K562 (cell line): ENCODE measurements around the gene FHIT. TPM values are rescaled to one million over a fixed set of nuclear protein-coding genes. Genes with fewer than 3 reads are reported as not detected.

ENCODE experiments used
- ATAC-seq: fragments of 200-7000 bp; cut with Tn5 transposase; 3 replicates; pipeline ENCODE4 v1.9.1; 2020; ENCODE audit warnings: moderate library complexity
- BruUV-seq: library from RNA; stranded (reverse); fragments of 400-500 nt; replicated peaks from 2 replicates; lab custom pipeline; 2021; lab: Mats Ljungman, UMichigan
- CTCF ChIA-PET: fragments of 300-600 bp; formaldehyde crosslinking; extraction: SDS; loops from one replicate; lab custom pipeline; 2021; ENCODE audit warnings: low intra/inter-chr PET ratio; lab: Yijun Ruan, JAX
- POLR2A ChIA-PET: fragments of 300-600, 350-650 bp; sonication (Branson Sonifier 250); formaldehyde crosslinking; extraction: SDS; loops from one replicate; lab custom pipeline; 2021; ENCODE audit warnings: antibody characterized with exemption, inconsistent platforms; lab: Yijun Ruan, JAX
- DNase-seq, 4 experiments: peaks; one replicate each; pipeline versions ENCODE4 v3.0.0 to v3.0.0-alpha.2; 2011 to 2018; ENCODE audit warnings: low spot score in 3 of 4, mixed read lengths in 3 of 4; ENCODE audit errors: extremely low read depth in 1 of 4
- FAIRE-seq: peaks from 2 replicates; lab custom pipeline; 2011; peaks lifted over from hg19 to GRCh38; lab: Jason Lieb, UNC
- H2AFZ ChIP-seq: 2 replicates; pipeline ENCODE4 v1.6.0; 2011; ENCODE audit warnings: low read depth, low read length, control low read depth, inconsistent platforms
- H3K27ac ChIP-seq: fragments of 200-600 bp; 3 replicates; pipeline ENCODE4 v1.8.0; 2011; ENCODE audit warnings: low read depth, mild to moderate bottlenecking, control low read depth, inconsistent platforms, low read length, moderate library complexity, mixed read lengths; ENCODE audit errors: extremely low read depth
- H3K27me3 ChIP-seq, 2 experiments: fragments of 300-600 bp in 1 of 2; 2 replicates in 1 of 2; 3 replicates in 1 of 2; pipeline versions ENCODE4 v1.6.0 to v1.8.0; 2011; ENCODE audit warnings: inconsistent platforms in 2 of 2, low read length in 2 of 2, mild to moderate bottlenecking in 1 of 2, mixed read lengths in 1 of 2, moderate library complexity in 1 of 2; ENCODE audit not compliant: control insufficient read depth in 2 of 2, insufficient read depth in 2 of 2
- H3K36me3 ChIP-seq: fragments of 300-600 bp; 3 replicates; pipeline ENCODE4 v1.8.0; 2011; ENCODE audit warnings: mild to moderate bottlenecking, low read length, inconsistent platforms; ENCODE audit not compliant: control insufficient read depth, insufficient read depth
- H3K4me1 ChIP-seq, 2 experiments: fragments of 200-600 bp in 1 of 2; replicated peaks in 1 of 2; 2 replicates in 1 of 2; 3 replicates in 1 of 2; pipeline versions ENCODE4 v1.5.1 to v1.8.0; 2011; ENCODE audit warnings: inconsistent platforms in 2 of 2, low read length in 2 of 2, mild to moderate bottlenecking in 1 of 2, mixed read lengths in 1 of 2, moderate library complexity in 1 of 2; ENCODE audit not compliant: control insufficient read depth in 2 of 2, insufficient read depth in 2 of 2
- H3K4me2 ChIP-seq: 2 replicates; pipeline ENCODE4 v1.6.1; 2011; ENCODE audit warnings: low read length, control low read depth, inconsistent platforms, mixed read lengths; ENCODE audit not compliant: insufficient read depth
- H3K4me3 ChIP-seq: fragments of 200-600 bp; sonication (generic), shearing (Covaris generic); 2 replicates; pipeline ENCODE4 v1.5.1; 2016; ENCODE audit warnings: control low read depth, inconsistent platforms
- H3K79me2 ChIP-seq: fragments of 200-600 bp; 3 replicates; pipeline ENCODE4 v1.8.0; 2011; ENCODE audit warnings: low read length, inconsistent platforms; ENCODE audit not compliant: control insufficient read depth, insufficient read depth
- H3K9ac ChIP-seq, 2 experiments: 2 replicates each; pipeline versions ENCODE4 v1.6.0 to v1.6.1; 2011; ENCODE audit warnings: low read depth in 2 of 2, low read length in 2 of 2, control low read depth in 1 of 2, inconsistent platforms in 1 of 2, mild to moderate bottlenecking in 1 of 2, mixed read lengths in 1 of 2; ENCODE audit not compliant: insufficient read depth in 1 of 2
- H3K9me1 ChIP-seq: one replicate; pipeline ENCODE4 v1.6.0; 2011; ENCODE audit warnings: inconsistent platforms, mild to moderate bottlenecking, low read length, moderate library complexity; ENCODE audit not compliant: control insufficient read depth, insufficient read depth
- H3K9me3 ChIP-seq: replicated peaks from 2 replicates; pipeline ENCODE4 v1.5.1; 2011; ENCODE audit warnings: low read depth, low read length, inconsistent platforms; ENCODE audit not compliant: control insufficient read depth, insufficient read depth
- H4K20me1 ChIP-seq: replicated peaks from 2 replicates; pipeline ENCODE4 v1.6.1; 2011; ENCODE audit warnings: low read length, inconsistent platforms, mixed read lengths; ENCODE audit not compliant: control insufficient read depth, insufficient read depth
- ATF3 ChIP-seq, 2 experiments: fragments of 450-650 bp in 1 of 2; sonication (generic) in 1 of 2; formaldehyde crosslinking in 1 of 2; IDR thresholded peaks in 1 of 2; conservative IDR thresholded peaks in 1 of 2; 2 replicates each; pipeline versions ENCODE4 v1.6.1 to v1.8.1; 2016 to 2023; ENCODE audit warnings: mild to moderate bottlenecking in 2 of 2, moderate library complexity in 2 of 2, inconsistent platforms in 1 of 2, missing genetic modification reagents in 1 of 2
- EGR1 ChIP-seq: fragments of 450-650 bp; conservative IDR thresholded peaks from 2 replicates; pipeline ENCODE4 v1.6.1; 2017; ENCODE audit warnings: mild to moderate bottlenecking
- FOSL1 ChIP-seq: fragments of 200-800 bp; sonication (Bioruptor generic); conservative IDR thresholded peaks from 2 replicates; pipeline ENCODE4 v1.6.1; 2016; ENCODE audit warnings: missing genetic modification characterization, missing compliant biosample characterization
- FOXJ2 ChIP-seq: fragments of 200-800 bp; sonication (Bioruptor generic); IDR thresholded peaks from 2 replicates; pipeline ENCODE4 v1.6.1; 2016; ENCODE audit warnings: missing genetic modification characterization, missing compliant biosample characterization
- HNRNPH1 ChIP-seq: fragments of 200-400 bp; formaldehyde crosslinking; optimal IDR thresholded peaks from 2 replicates; pipeline ENCODE3; 2017; ENCODE audit warnings: low read depth, mild to moderate bottlenecking, low read length, moderate library complexity
- HNRNPUL1 ChIP-seq: fragments of 200-400 bp; formaldehyde crosslinking; IDR thresholded peaks from 2 replicates; pipeline ENCODE4 v1.6.1; 2017; ENCODE audit warnings: low read length
- ILF3 ChIP-seq: fragments of 450-650 bp; IDR thresholded peaks from 2 replicates; pipeline ENCODE4 v1.6.1; 2018; ENCODE audit warnings: antibody characterized with exemption, mild to moderate bottlenecking, moderate library complexity, borderline replicate concordance
- NBN ChIP-seq: fragments of 450-650 bp; IDR thresholded peaks from 2 replicates; pipeline ENCODE4 v1.6.1; 2016; ENCODE audit warnings: low read depth, mild to moderate bottlenecking
- SREBF2 ChIP-seq: sonication (generic); formaldehyde crosslinking; IDR thresholded peaks from 2 replicates; pipeline ENCODE4 v1.4.0; 2020; ENCODE audit warnings: mild to moderate bottlenecking, missing genetic modification reagents
- TSC22D4 ChIP-seq: fragments of 450-650 bp; IDR thresholded peaks from 2 replicates; pipeline ENCODE4 v1.6.1; 2016; ENCODE audit warnings: missing genetic modification characterization, missing biosample characterization, control low read depth
- TSHZ1 ChIP-seq: fragments of 250-450 bp; sonication (Bioruptor Pico); IDR thresholded peaks from 2 replicates; pipeline ENCODE4 v1.4.0; 2020; ENCODE audit warnings: mild to moderate bottlenecking, moderate library complexity
- ZNF12 ChIP-seq: sonication (generic); formaldehyde crosslinking; IDR thresholded peaks from 2 replicates; pipeline ENCODE4 v1.4.0; 2020; ENCODE audit warnings: mild to moderate bottlenecking, missing genetic modification reagents
- WGBS: fragments of 100-300 bp; shearing (Covaris generic); methylation state at CpG from one replicate; pipeline ENCODE4 v1.1.6; 2016; ENCODE audit warnings: low coverage, mixed read lengths; ENCODE audit not compliant: insufficient coverage; ENCODE audit errors: missing lambda C conversion rate; 5-methylcytosine and 5-hydroxymethylcytosine counted together
- in situ Hi-C: fragments of 300-500 bp; cut with MboI; formaldehyde crosslinking; loops from 4 replicates; pipeline ENCODE4 v1.15.0; 2018; ENCODE audit warnings: inconsistent platforms, mixed read lengths
- intact Hi-C: fragments of 100-400 bp; cut with micrococcal nuclease; formaldehyde crosslinking; loops from 2 replicates; pipeline ENCODE4 v1.14.2; 2022
- polyA plus RNA-seq, 8 experiments: library from polyadenylated mRNA; depleted of rRNA in 4 of 8; stranded (reverse) in 5 of 8; unstranded in 3 of 8; fragments of >200 nt; fragmentation: Nextera tagmentation in 2 of 8; fragmentation: Illumina TruSeq in 1 of 8; extraction: Ambion mirVana in 2 of 8; extraction: Trizol in 1 of 8; gene quantifications; 2 replicates each; pipeline versions ENCODE4 v1.2.1 to v1.2.3, GENCODE V29; 2011 to 2014; ENCODE audit warnings: inconsistent platforms in 1 of 8, missing spikeins in 1 of 8
- total RNA-seq, 7 experiments: library from RNA; depleted of rRNA in 6 of 7; stranded (reverse); fragments of >200 nt in 6 of 7; fragmentation: Illumina TruSeq in 2 of 7; extraction: Trizol in 2 of 7; gene quantifications; 2 replicates each; pipeline versions ENCODE4 v1.2.1 to v1.2.3, GENCODE V29; 2011 to 2021; ENCODE audit warnings: low replicate concordance in 1 of 7
- TF ChIP-seq, protein P1 (sequence below): sonication (generic); formaldehyde crosslinking; IDR thresholded peaks from 2 replicates; pipeline ENCODE4 v1.8.0; 2022; ENCODE audit warnings: missing genetic modification reagents, mild to moderate bottlenecking, borderline replicate concordance

The FHIT gene
- total and polyA plus RNA-seq, 9 of the 15 experiments (the other 6 are each of a cell fraction or from before 2014, with no cell fraction given) = 1.7 to 9.1 (median 4.3) TPM

DNA sequence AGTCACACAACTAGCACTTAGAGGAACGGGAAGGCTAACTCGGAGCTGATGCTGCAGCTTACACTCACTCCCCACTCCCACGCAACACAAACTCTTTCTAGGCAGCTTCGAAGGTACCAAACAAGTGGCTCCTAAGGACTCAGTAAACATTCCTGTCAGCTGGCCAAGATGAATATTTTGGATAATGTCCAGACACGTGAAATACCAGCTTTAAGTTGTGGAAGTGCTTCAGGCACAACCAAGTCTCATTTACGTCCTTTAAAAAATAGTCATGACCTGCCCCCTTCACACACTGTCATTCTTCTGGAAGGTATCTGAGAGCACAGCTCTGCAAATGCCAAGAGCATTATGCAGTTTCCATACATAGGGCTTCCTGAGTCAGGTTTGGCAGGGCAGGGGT, 1195.5 kb downstream of the FHIT start (continued):
- TF ChIP-seq SREBF2 (CRISPR knock-in tag) (no peak), HNRNPUL1 (no peak), FOXJ2 (tag) (no peak), TSHZ1 (CRISPR knock-in tag) (no peak)

- Histone ChIP-seq H3K27ac (no peak overlapping the region), H3K4me3 (no peak overlapping the region), H3K79me2 (no peaks in the 10 kb centered on the region), H4K20me1 (no peaks in the 10 kb centered on the region), H3K9ac (no peak overlapping the region), H3K27me3 (no peaks in the 10 kb centered on the region), H3K4me1 (no peaks in the 10 kb centered on the region), H3K36me3 (no peaks in the 10 kb centered on the region), H2AFZ (no peak overlapping the region), H3K9me1 (no peaks in the 10 kb centered on the region), H3K9me3 (no peaks in the 10 kb centered on the region), H3K4me2 (no peak overlapping the region)
- BruUV-seq = no TSS peak
- POLR2A ChIA-PET = no interaction called here
- CTCF ChIA-PET = no interaction called here
- DNase-seq (peak; percentile 3 to 14 (median 4)), ATAC-seq (no peak), FAIRE-seq (no peak)
- in situ Hi-C loops = no loop called here
- WGBS = 14% methylated on average over 3 of the region's 3 CpGs
- intact Hi-C loops = no loop called here
- no peak for TF ChIP-seq ZNF12 (CRISPR knock-in tag)
- peak; percentile 65 for TF ChIP-seq EGR1
- peak; percentile 38; the same call in 1 of the 2 replicates for TF ChIP-seq ATF3 (IDR thresholded peaks at IDR 0.05)
- TF ChIP-seq ATF3 (CRISPR knock-in tag; conservative IDR thresholded peaks at IDR 0.05) = no peak
- no peak for TF ChIP-seq HNRNPH1
- no peak for TF ChIP-seq ILF3
- no peak for TF ChIP-seq TSC22D4 (tag)
- TF ChIP-seq, protein P1, sequence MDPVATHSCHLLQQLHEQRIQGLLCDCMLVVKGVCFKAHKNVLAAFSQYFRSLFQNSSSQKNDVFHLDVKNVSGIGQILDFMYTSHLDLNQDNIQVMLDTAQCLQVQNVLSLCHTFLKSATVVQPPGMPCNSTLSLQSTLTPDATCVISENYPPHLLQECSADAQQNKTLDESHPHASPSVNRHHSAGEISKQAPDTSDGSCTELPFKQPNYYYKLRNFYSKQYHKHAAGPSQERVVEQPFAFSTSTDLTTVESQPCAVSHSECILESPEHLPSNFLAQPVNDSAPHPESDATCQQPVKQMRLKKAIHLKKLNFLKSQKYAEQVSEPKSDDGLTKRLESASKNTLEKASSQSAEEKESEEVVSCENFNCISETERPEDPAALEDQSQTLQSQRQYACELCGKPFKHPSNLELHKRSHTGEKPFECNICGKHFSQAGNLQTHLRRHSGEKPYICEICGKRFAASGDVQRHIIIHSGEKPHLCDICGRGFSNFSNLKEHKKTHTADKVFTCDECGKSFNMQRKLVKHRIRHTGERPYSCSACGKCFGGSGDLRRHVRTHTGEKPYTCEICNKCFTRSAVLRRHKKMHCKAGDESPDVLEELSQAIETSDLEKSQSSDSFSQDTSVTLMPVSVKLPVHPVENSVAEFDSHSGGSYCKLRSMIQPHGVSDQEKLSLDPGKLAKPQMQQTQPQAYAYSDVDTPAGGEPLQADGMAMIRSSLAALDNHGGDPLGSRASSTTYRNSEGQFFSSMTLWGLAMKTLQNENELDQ = no peak
- peak; percentile 55 for TF ChIP-seq FOSL1 (tag)
- TF ChIP-seq NBN = no peak
Measured at GRCh38 chr3:60053526-60054265, 1197.6 kb downstream of the FHIT start.
